Activated CD4-positive, alpha-beta T cell treated with anti-CD3 and anti-CD28 coated beads, Interleukin-2, amount 50 U/mL, for 24 hours (primary cell): ENCODE measurements around the gene CST4.
"Not testable (repeated sequence)": the region's sequence is repeated elsewhere in the genome, so short reads cannot be mapped to it uniquely, and the experiment has no call there.

Source experiments
- DNase-seq, 2 donors: peaks; one replicate each; pipeline ENCODE4 v3.0.0-alpha.2; 2020; ENCODE audit warnings: low read depth in 1 of 2, low spot score in 1 of 2

Gene CST4, protein sequence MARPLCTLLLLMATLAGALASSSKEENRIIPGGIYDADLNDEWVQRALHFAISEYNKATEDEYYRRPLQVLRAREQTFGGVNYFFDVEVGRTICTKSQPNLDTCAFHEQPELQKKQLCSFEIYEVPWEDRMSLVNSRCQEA

DNA sequence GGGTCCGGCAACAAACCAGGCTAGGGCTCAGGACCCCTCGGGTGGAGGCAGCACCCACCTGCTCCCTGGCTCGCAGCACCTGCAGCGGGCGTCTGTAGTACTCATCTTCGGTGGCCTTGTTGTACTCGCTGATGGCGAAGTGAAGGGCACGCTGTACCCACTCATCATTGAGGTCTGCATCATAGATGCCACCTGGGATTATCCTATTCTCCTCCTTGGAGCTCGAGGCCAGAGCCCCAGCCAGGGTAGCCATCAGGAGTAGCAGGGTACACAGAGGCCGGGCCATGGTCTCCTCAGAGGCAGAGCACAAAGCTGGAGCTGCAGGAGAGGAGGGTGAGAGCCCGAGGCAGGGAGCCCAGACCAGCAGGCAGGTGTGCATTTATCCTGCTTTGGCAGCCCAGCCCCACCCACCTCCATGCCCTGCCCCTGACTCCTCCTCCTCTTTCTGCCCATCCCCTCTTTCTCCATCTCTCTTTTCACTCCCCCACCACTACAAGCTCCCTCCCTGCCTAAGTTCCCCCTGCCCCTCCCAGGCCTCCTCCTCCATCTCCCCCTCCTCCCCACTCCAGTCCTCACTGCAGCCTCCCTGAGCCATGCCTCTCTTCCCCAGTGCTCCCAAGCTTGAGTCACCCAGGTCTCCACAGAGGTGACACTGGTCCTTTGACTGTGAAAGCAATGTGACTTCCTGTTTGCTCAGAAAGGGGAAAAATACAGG lies at the start of gene CST4:
Gene CST4, minus strand, starts transcription at position 355 of the 715 bp plus-strand sequence. Its CDS starts 69 bp downstream, at position 286.
- not testable (repeated sequence) for DNase-seq

DNA sequence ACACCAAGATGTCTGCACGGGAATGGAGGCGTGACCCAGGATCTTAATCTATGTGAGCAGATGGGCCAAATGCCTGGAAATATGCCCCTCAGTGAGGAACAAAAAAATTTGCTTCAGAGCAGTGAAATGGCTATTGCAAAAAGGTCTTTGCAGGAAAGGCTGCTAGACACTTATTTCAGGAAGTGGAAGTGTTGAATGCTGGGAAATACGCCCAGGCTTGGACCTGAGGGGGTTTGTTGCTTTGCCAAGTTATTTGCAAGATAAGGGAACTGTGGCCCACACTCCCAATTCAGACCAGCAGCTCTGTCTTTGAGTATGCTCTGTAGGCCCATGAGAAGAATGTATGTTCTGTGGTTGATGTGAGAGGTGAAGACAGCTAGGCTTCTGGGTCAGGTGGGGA lies 46.6 kb upstream of the CST4 start:
- DNase-seq, result not testable (repeated sequence)

DNA sequence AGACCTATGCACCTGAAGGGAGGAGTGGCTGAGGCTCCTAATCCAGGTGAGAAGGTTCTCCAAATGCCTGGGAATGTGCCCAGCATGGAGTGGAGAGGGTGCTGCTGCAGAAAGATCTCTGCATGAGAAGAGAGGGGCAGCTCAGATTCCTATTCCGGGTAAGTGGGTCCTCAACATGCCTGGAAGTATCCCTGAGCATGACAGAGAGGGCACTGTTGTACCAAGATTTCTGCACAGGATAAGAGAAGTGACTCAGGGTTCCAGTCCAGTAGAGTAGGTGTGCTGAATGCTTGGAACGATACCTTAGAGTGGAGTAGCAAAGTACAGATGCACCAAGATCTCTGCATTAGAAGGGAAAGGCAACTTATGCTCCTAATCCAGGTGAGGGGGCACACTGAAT lies 46.1 kb upstream of the CST4 start:
- not testable (repeated sequence) for DNase-seq

DNA sequence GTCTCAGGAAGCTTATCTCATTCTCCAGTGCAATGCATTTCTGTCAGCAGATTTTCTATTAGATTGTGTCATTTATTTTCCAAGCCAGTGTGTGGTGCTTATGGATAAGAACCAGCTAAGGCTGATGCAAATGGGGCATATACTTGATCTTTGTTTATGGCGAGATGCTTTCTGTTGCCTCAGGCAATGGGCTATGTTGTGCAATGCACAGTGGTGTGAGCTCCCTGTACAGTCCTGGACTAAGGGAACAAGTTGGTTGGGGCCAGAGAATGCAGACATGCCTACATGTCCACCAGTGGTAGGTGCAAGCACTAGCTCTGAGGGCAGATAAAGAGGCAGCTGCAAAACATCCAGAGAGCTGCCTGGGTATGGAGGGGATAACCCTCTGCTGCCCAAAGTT lies 45.6 kb upstream of the CST4 start:
- DNase-seq, result not testable (repeated sequence)

DNA sequence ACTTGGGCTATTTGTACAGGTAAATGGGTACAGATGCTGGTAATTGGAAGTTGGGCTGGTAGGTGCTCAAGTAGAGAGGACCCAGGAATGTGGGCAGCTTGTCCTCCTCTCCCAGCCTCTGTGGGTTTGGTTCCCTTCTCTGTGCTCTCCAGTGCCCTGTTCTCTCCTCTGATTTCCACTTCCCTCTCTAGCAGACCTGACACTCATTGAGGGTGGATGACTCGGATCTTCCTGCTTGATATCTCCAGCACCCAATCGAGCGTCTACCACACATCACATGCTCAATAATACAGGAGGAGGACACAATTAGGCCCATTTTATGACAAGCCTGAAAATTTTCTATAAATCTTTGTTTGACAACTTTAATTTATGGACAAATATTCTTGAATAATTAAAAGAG lies 38.2 kb upstream of the CST4 start:
- DNase-seq, result no peak

DNA sequence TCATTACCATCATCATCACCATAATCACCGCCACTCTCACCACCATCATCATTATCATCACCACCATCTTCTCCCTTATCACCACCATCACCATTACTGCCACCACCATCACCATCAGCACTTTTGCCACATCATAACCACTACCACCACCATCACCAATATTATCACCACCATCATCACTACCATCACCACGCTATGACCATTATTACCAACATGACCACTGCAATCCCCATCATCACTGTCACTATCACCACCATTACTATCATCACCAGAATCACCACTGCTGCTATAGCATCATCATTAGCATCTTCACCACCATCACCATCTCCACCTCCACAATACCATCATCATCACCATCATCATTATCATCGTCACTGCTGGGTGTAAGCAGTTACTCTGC lies 36.3 kb upstream of the CST4 start:
- no peak for DNase-seq

DNA sequence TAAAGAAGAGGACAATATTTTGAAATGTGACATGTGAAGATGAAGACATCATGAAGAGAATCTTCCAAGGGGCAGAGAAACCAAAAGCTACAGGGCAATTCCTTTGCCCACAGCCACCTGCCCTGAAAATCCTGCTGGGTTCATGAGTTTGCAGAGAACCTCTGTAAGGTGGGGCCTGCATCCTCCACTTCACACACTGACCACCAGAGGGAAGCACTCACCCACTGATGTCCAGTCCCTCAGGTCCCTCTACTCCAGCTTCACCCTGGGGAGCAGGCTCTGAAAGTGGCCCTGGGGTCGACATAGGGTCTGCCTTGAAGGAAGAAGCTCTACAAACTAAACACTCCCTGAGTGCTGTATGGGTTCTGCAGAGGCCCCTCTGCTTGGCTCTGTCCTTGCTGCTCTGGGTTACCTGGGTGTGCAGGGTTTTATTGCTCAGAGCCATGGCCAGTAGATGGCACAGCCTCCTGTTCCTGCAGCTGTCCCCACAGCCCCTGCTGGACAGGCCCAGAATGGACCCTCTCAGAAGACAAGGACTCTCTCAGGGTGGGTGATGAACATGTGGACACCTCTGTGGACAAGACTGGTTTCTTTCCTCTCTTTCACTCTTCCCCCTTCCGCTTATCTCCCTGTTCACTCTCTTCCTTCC lies 34.9 kb upstream of the CST4 start:
- DNase-seq, result not testable (repeated sequence)

DNA sequence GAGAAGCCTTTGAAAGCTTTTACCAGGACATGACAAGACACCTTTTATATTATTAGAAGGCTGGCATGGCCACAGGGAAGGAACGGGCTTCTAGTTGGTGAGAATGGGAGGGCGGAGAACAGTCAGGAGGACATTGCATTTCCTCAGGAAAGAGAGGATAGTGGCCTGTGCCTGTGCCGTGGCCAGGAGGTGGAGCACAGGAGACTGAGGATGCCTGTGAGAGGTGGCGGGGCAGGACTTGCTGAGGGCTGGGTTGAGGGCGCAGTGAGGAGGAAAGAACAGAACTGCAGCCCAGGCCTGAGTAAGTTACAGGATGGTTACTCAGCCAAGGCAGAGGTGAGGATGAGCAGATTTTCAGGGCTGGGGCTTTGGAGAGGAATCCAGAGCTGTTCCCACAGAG lies 34.0 kb upstream of the CST4 start:
- DNase-seq, result not testable (repeated sequence)

DNA sequence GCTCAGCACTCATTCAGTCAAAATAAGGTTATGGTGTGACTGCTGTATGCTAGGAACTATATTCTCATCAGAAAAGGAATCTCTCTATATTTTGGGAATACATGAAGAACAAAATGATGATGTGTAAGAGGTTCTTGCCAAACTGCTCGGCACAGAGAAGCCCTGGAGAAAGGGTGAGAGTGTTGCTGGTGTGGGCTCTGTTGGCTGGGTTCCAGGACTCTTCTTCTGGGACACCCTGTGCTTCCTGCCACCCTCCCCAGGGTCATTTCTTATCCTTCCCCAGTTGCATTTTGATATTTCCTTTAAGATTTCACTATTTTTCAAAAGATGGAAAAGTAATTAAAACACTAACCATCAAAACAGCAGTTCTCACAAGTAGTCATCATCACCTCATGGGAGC lies 33.1 kb upstream of the CST4 start:
- DNase-seq, result no peak

DNA sequence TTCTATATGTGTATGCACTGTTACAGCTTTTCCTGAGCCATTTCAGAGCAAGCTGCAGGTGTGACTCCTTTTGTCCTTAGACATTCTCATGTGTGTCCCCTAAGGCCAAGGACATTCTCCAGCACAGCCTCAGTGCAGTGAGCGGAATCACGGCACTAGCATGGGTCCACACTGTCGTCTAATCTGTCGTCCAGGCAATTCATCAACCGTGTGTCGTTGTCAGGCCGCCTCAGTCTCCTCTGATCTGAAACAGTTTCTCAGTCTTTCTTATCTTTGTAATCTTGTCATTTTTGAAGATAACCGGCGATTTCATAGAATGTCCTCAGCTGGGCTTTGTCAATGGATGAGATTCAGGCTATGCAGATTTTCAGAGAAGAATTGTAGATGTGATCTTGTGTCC lies 30.5 kb upstream of the CST4 start:
- not testable (repeated sequence) for DNase-seq

DNA sequence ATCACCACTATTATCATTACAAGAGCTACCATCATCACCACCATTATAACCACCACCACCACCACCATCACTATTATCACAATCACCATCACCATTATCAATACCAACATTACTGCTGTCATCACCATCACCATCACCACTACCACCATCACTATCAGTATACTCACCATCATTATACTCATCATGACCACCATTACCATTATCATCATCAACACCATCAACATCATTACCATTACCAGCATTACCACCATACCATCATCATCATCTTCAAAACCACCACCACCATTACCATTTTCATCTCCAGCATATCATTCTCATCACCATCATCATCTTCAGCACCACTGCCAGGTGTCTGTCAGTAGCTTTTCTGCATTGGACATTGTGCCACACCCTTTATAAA lies 22.9 kb upstream of the CST4 start:
- DNase-seq, result not testable (repeated sequence)

DNA sequence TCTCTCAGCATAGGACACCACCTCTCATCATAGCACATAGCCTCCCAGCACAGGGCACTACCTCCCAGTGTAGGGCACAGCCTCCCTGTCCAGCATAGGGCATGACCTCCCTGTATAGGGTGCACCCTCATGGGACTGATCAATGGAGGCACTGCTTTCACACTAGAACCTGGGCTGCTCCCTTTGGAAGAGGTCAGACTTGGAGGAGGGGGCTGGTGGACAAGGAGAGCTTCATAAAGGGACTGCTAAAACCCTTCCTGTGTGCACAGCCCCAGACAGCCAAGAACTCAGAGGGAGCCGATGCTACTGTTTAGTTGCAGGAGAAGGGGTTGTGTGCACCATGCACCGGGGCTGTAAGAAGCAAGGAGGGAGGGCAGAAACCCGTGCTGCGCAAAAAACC lies 21.9 kb upstream of the CST4 start:
- no peak for DNase-seq

DNA sequence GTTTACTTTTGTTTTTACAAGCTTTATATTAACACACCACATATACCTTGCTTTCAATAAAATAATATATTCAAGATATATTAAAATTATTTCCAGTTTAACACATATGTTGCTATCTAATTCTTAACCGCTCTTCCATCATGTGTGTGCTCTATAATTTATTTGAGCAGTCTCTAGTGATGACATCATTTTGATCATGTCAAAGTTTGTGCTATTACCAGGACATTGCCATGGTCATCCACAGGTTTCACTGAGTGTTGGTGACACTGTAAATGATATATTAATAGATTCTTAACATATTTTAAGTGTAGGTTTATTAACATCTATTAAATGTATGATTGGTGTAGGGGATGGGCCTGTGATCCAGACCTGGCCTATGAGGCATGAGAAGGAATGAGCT lies 17.1 kb upstream of the CST4 start:
- DNase-seq, result no peak

DNA sequence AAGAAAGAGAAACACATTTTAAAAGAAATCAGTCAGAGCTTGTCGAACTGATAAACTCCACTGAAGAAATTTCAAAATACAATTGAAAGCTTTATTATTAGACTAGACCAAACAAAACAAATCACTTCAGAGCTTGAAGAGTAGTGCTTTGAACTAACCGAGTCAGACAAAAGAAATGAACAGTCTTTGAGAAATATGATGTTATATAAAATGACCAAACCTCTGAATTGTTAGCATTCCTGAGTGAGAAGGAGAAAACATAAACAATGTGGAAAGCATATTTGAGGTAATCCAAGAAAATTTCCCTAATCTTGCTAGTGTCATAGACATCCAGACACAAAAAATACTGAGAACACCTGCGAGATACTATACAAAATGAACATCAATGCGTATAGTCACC lies 13.2 kb upstream of the CST4 start:
- no peak for DNase-seq

DNA sequence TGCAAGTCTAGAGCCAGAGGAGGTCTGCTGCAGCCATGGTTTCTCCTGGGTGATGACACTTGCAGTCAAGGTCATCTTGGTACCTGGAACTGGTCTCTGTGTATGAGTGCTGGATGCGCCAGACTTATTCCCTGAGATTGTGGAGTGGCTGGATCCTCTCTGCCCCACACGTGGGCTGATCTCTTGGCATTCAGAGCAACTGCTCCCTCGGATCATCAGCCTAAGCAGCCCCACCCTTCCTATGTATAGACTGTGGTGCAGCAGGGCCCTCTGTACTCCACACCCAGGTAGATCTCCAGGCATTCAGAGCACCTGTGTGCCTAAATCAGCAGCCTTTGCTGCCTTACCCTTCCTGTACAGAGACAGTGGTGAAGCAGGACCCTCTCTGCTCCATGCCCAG lies 12.1 kb upstream of the CST4 start:
- no peak for DNase-seq

DNA sequence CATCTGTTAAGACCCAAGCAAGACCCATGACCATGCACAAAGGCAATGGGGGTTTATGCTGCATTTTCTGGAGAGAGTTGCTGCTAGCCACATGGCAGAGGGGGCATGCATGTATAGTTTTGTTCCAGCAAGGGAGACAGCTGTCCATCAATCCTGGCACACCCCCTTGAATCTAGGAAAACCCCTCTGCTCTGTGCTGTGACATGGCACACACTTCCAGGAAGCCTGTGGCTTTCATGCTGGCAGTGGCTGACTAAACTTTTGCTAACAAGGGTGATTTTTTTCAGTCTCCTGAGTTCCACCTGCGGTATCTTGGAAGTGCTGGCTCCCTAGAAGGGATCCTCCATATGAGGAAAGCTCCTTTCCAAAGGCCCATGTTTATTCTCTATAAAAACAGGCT lies 9.1 kb upstream of the CST4 start:
- no peak for DNase-seq

DNA sequence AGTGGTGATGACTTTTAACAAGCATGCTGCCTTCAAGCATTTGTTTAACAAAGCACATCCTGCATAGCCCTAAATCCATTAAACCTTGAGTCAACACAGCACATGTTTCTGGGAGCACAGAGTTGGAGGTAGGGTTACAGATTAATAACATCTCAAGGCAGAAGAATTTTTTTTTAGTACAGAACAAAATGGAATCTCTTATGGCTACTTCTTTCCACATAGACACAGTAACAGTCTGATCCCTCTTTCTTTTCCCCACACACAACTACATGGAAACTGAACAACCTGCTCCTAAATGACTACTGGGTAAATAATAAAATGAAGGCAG lies 6.2 kb upstream of the CST4 start:
- DNase-seq, result not testable (repeated sequence)

DNA sequence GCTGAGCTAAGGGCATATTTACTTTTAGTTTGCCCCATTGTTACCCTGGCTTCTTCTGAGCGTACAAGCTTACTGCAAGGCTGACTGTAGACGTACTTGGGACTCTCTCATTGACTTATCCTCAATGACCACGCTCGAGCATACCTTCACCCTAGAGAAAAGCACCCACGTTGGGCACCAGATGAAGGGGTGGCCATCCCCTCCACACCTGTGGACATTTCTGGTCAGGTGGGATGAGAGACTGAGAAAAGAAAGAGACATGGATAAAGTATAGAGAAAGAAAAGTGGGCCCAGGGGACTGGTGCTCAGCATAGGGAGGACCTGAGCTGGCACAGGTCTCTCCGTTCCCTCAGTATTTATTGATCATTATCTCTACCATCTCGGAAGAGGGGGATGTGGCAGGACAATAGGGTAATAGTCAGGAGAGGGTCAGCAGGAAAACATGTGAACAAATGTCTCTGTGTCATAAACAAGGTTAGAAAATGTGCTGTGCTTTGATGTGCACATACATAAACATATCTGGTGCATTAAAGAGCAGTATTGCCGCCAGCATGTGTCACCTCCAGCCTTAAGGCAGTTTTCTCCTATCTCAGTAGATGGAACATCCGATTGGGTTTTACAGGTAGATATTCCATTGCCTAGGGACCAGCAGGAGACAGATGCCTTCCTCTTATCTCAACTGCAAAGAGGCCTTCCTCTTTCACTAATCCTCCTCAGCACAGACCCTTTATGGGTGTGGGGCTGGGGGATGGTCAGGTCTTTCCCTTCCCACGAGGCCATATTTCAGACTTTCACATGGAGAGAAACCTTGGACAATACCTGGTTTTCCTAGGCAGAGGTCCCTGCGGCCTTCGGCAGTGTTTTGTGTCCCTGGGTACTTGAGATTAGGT lies 5.6 kb upstream of the CST4 start:
- not testable (repeated sequence) for DNase-seq

DNA sequence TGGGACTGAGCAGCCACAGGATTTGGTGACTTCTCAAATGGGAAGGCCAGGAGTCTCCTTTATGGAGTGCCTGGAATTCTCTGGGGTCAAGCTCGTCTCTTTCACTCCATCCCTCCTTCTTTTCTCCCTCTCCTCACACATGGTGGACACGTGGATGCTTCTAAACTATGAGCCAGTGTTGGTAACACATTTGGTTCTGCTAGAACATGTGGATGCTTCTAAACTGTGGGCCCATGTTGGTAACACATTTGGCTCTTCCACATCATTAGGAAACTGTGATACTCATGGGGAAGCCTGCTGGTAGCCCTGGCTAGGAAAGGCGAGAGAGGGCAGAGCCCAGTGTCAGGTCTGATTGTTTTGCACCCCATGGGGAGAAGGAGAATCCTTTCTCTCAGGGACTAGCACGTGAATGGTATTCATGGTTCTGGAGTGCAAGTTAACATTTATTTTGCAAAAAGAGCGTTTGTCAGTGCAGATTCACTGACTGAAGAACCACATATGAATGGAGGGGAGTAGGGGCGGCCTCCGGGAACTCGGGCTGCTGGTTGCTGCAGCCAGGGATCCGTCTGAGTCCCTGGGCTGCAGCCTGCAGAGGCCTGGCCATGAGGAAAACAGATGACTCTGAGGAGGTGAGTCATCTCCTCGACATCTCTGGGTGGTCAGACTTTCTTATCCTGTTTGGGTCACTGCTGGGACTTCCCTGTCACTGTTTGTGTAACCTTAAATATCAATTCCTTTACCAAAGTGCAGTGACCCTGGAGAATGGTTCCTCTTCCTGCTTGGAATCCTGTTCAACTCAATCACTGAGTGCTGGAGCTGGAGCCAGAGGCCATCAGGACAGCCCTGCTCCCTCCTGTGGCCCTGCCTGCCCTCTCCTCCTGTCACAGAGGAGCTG lies 4.1 kb upstream of the CST4 start:
- DNase-seq, result not testable (repeated sequence)

DNA sequence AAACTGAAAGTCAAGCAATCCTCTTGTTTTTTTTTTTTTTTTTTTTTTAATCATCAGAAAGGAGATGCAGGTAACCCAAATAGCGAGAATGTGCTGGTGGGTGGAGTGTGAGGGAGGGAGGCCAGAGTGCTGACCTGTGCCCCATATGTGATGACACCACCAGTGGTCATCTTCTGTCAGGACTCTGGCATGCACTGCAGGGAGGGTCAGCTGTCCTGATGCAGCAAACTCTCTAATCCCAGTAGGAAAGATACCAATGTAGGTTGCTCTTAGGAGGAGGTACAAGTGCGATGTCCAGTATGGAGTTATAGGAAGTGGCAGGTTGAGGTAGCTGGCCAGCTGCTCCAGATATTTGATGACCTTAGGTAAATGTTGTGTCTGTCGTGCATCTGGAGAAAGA lies 2.8 kb upstream of the CST4 start:
- no peak for DNase-seq

DNA sequence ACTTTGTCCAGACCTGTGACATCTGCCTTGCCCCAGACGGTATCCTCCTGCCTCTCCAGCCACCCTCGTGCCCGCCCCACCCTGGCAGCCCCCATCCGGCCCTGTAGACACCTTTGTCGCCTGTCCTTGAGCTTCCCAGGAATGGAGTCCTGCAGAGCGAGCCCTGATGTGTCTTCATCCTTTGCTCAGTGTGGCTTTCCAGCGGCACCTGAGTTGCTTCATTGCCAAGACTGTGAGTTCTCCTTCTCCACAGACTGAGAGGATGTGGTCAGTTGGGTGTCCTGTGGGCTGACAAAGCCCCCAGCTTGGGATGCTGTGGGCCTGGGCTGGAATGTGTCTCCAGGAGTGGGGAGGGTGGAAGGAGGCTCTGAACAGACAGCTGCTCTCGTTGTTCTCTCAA lies 1.7 kb upstream of the CST4 start:
- DNase-seq, result no peak
